T47D (cell line): ENCODE data around the gene TSPAN19.

ENCODE experiments used
- DNase-seq, 2 experiments: peaks; one replicate each; pipeline versions ENCODE4 v3.0.0 to v3.0.0-alpha.2; 2011 to 2012; ENCODE audit warnings: low read depth in 1 of 2, low spot score in 1 of 2
- JUND ChIP-seq: IDR thresholded peaks from 2 replicates; pipeline ENCODE4 v1.6.1; 2012; ENCODE audit warnings: low read depth
- in situ Hi-C: cut with HindIII; loops from 2 replicates; pipeline ENCODE4 v1.10.0; 2016; ENCODE audit warnings: low sequenced_read_pairs, low pct_unique_long_range_greater_than_20kb

The TSPAN19 gene

DNA sequence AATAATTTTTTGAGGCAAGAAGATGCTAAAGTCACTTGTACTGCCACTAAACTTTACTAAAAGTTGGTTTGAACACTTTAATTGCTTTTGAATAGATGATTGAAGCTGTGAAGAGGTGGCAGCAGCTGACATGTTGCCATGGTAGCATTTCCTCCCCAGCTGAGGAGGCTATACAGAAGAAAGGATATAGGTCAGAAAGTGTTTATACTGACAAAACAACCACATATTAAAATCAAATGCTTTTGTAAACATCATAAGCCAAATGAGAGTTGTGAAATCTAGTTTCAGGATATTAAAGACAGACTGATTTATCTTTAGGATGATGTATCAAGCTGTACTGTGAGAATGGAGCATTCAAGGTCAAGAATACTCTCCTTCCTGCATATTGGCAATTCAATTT lies 41.7 kb downstream of the TSPAN19 start:
- no peak for DNase-seq
- no peak for TF ChIP-seq JUND
- in situ Hi-C loops = no loop called here

DNA sequence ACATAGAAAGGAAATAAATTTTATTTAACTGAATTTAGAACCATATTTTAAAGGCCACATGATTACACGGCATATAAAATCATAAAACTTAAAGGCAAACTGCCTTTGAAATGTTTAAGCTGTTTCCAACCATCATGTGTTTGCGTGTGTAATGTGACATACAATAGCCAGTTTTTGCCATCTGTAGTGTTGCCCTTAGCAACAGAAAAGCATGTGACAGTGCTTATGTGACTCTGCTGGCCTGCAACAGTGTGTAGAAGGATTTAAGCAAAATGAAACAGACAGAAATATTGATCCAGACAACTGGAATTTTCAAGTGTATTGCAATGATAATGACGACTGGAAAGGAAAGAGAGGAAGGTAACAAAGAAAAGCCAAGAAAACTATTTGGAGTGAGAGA lies 49.5 kb downstream of the TSPAN19 start:
- no peak for DNase-seq
- TF ChIP-seq JUND = no peak
- in situ Hi-C loops = no loop called here

DNA sequence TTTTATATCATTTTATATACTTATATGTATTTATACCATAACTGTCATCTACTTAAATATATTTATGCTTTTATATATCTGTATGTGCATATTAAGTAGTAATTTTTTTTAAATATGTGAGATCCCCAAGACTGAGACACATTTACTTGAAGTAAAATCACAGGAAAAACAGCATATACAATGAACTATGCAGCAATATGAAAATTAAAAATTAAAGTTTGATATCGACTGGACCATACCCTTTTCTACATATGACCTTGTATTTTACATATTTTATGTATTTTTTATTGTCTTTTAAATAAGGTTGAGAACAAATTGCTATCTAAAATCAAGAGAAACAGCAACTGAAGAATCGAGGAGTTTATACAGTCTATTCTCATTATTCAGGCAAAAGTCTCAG lies 50.0 kb downstream of the TSPAN19 start:
- no peak for TF ChIP-seq JUND
- in situ Hi-C loops = no loop called here
- DNase-seq = no peak

DNA sequence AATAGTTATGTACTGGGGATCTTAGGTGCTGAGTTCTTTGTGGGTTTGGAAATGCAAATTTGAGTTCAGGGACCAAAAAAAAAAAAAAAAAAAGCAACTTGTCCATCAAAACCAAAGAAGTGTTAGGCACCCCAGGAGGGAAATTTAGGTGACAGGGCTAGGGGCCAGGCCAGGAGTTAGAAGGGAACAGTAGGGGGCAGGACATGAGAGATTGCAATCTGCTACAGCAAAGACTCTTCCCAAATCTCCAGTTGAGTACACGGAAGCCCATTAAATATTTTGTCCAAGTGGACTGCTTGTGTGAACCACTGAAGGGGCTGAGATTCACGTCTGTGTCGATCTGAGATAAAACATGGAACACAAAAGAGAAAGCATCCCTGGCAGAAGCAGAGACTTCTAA lies 52.8 kb downstream of the TSPAN19 start:
- in situ Hi-C loops = no loop called here
- no peak for DNase-seq
- TF ChIP-seq JUND = no peak

DNA sequence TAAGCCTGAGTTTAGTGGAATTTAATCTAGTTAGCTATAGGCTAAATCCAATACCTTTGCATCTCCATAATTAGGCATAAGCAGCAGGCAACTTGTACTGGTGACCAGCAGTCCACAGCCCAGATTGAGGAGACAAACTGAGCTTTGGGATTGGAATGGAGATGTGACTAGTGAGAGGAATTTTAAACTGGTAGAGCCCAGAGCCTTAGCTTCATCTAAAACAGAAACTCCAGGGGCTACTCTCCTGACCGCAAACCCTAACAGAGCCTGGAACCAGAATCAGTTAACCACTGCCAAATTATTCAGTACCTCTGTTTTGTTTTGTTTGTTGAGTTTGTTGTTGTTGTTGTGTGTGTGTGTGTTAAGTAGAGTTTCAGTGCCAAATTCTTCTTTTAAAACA lies 53.2 kb downstream of the TSPAN19 start:
- TF ChIP-seq JUND = no peak
- in situ Hi-C loops = no loop called here
- DNase-seq = no peak

DNA sequence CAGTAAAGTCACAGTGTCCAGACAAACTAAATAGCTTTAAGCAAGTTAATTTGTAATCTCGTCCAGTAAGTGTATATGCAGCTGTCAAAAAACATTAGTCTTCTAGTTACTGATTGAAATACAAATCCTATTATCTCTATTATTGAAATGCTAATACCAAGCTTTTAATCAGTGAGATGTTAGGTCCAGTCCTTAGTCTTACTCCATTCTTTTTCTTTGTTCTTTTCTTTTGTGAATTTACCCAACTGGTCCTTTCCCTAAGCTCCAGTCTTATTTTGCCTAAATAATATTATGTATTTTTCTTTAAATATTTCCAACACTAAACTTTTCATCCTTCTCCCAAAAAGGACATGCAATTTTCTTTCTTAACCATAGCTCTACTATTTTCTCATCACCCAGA lies 57.2 kb downstream of the TSPAN19 start:
- no peak for TF ChIP-seq JUND
- no peak for DNase-seq
- in situ Hi-C loops = no loop called here

DNA sequence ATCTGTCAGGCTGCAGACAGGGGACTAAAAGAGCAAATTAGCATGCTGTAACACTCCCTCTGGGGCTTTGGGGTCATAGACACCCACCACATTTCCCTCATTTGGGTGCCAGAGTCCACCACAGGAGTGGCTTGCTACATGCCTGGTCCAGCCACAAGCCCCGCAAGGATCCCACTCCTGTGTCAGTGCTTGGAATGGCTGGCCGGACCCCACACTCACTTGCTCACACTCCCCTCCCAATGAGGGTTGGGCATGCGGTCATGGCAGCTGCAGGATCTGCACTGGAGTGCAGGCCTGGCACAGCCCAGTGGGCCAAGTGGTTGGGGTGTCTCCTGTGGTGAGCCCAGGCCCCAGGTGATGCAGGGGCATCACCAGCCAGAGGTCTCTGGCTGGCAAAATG lies 59.9 kb downstream of the TSPAN19 start:
- no peak for DNase-seq

DNA sequence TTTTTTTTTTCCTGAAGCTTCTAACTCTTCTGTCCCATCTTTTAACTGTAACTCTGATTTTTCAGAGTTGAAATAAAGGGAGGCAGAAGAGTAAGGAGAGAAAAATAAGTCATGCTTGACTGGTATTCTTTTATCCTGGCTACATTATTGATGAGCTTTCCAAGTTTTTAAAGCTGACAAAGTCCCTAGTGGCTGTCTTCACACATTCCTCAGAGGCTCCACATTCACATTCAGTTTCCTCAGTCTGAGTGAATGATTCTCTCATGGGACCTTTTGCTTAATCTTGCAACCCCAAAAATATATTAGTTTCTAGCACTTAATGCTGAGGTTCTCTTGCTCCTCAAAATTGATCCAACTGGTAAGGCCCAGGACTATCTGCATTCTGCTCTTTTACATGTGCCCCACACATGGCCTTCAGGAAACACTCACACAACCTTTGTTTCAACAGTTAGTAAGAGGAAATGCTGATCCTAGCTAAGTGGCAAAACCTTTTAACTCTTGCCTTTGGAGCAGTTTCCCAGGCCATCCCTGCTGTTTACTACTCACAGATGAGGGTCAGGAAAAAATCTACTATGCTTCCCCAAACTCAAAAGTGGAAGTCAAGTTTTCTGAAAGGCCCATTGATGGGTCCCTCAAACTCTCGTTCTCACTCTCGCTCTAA lies 61.8 kb downstream of the TSPAN19 start:
- DNase-seq = no peak
- in situ Hi-C loops = no loop called here
- TF ChIP-seq JUND = no peak

More for the DNA sequence above, 59.9 kb downstream of the TSPAN19 start:
- TF ChIP-seq JUND = no peak
- in situ Hi-C loops = no loop called here

DNA sequence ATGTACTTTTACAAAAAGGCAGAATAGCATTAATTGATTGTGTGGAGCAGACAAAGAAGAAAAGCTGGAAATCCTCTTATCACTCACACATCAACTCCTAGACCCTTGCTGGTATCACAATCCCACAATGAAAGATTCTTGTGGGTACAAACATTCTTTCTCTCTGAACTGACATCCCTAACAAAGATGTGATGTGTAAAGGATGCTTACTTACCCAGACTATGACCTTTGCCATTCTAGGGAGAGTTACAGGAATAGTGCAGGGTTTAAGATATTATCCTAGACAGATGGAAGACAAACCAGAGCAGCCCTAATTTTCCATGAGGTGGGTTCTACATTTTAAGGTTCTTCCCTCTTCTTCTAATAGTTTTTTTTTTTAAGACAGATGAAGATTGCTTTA lies 63.1 kb downstream of the TSPAN19 start:
- no peak for DNase-seq
- TF ChIP-seq JUND = no peak
- in situ Hi-C loops = no loop called here

DNA sequence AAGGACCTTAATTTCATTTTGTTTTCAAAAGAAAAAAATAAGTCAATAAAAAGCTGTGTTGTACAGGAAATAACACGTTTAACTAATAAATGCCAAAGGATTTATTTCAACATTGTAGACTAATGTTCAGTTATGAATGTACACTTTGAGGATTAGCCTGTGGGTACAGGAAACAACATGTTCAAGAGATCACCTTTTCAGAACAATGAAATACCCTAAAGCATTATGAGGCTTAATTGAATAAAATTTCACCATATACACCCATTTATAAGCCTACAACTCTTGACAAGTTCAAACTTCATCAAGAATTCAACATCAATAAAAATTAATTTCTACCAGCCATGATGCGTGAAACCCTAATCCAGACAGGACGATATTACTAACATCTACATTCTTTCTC lies 66.9 kb downstream of the TSPAN19 start:
- DNase-seq = no peak
- in situ Hi-C loops = no loop called here
- no peak for TF ChIP-seq JUND
